Ovary (tissue), 3 donors: ENCODE data around the gene AMOTL2.

Source experiments
- CTCF ChIP-seq, 3 donors: fragments of 450-650 bp in 2 of 3; fragments of 200-600 bp in 1 of 3; IDR thresholded peaks; one replicate each; pipeline versions ENCODE4 v1.5.1 to v1.8.0; 2016 to 2022; ENCODE audit warnings: antibody characterized with exemption in 3 of 3, mild to moderate bottlenecking in 1 of 3
- EP300 ChIP-seq: sonication (generic); formaldehyde crosslinking; IDR thresholded peaks from one replicate; pipeline ENCODE4 v1.6.1; 2017; ENCODE audit warnings: antibody characterized with exemption
- POLR2A ChIP-seq: fragments of 450-650 bp; IDR thresholded peaks from one replicate; pipeline ENCODE4 v1.6.1; 2017; ENCODE audit warnings: antibody characterized with exemption, mild to moderate bottlenecking, moderate library complexity
- donor health status: DM: no; HTN: no; CAD: no.

GRCh38 chr3:134372396-134373270, 1.6 kb downstream of the AMOTL2 start:
- no peak for TF ChIP-seq CTCF (IDR thresholded peaks at IDR 0.05)
- TF ChIP-seq EP300: no peak
- no peak for TF ChIP-seq POLR2A
